Suppressor macrophage treated with lipopolysaccharide for 4 hours (primary cell): ENCODE data around the gene BAZ2A.
"Not testable (repeated sequence)": the region's sequence is repeated elsewhere in the genome, so short reads cannot be mapped to it uniquely, and the experiment has no call there.

ENCODE experiments used
- DNase-seq: peaks from one replicate; pipeline ENCODE4 v3.0.0-alpha.2; 2020

The BAZ2A gene

GRCh38 chr12:56593909-56594621 lies 36.1 kb downstream of the BAZ2A start:
- DNase-seq: peak; percentile 58

- no peak for DNase-seq
Observed at GRCh38 chr12:56591961-56592360, 38.2 kb downstream of the BAZ2A start.

GRCh38 chr12:56591126-56591525 lies 39.0 kb downstream of the BAZ2A start:
- no peak for DNase-seq

- DNase-seq: no peak
Observed at GRCh38 chr12:56590237-56590830, 39.8 kb downstream of the BAZ2A start.

- DNase-seq: no peak
Observed at GRCh38 chr12:56589783-56590182, 40.3 kb downstream of the BAZ2A start.

- no peak for DNase-seq
Observed at GRCh38 chr12:56585098-56585497, 45.0 kb downstream of the BAZ2A start.

- DNase-seq: no peak
Observed at GRCh38 chr12:56581418-56582145, 48.5 kb downstream of the BAZ2A start.

GRCh38 chr12:56578983-56579546 lies 51.1 kb downstream of the BAZ2A start:
- DNase-seq: no peak

- DNase-seq: not testable (repeated sequence)
Observed at GRCh38 chr12:56577248-56577647, 52.9 kb downstream of the BAZ2A start.

- DNase-seq: peak; percentile 44
Observed at GRCh38 chr12:56574210-56574609, 55.9 kb downstream of the BAZ2A start.

- DNase-seq: no peak
Observed at GRCh38 chr12:56572288-56572687, 57.8 kb downstream of the BAZ2A start.

GRCh38 chr12:56571121-56571520 lies 59.0 kb downstream of the BAZ2A start:
- no peak for DNase-seq

- no peak for DNase-seq
Observed at GRCh38 chr12:56568146-56568545, 62.0 kb downstream of the BAZ2A start.

- peak; percentile 41 for DNase-seq
Observed at GRCh38 chr12:56565510-56566101, 64.5 kb downstream of the BAZ2A start.

GRCh38 chr12:56551070-56551469 lies 79.1 kb downstream of the BAZ2A start:
- DNase-seq: no peak

- DNase-seq: no peak
Observed at GRCh38 chr12:56546680-56547079, 83.4 kb downstream of the BAZ2A start.
